Measurements from ENCODE around the gene APLF.
"Not testable (repeated sequence)": the region's sequence is repeated elsewhere in the genome, so short reads cannot be mapped to it uniquely, and the experiment has no call there.

Gene APLF

GRCh38 chr2:68536000-68536399 lies 68.6 kb downstream of the APLF start:
- peak; percentile 82 for DNase-seq

GRCh38 chr2:68537011-68537410 lies 69.6 kb downstream of the APLF start:
- DNase-seq: peak; percentile 11

GRCh38 chr2:68537809-68538208 lies 70.4 kb downstream of the APLF start:
- DNase-seq: peak; percentile 44

- no peak for DNase-seq
Measured at GRCh38 chr2:68544811-68545210, 77.4 kb downstream of the APLF start.

- DNase-seq: no peak
Measured at GRCh38 chr2:68548396-68548795, 81.0 kb downstream of the APLF start.

GRCh38 chr2:68553098-68553497 lies 85.7 kb downstream of the APLF start:
- no peak for DNase-seq

- not testable (repeated sequence) for DNase-seq
Measured at GRCh38 chr2:68555425-68556206, 88.2 kb downstream of the APLF start.

GRCh38 chr2:68556381-68556780 lies 89.0 kb downstream of the APLF start:
- DNase-seq: no peak

- no peak for DNase-seq
Measured at GRCh38 chr2:68558576-68558975, 91.2 kb downstream of the APLF start.

GRCh38 chr2:68559692-68560091 lies 92.3 kb downstream of the APLF start:
- DNase-seq: no peak

- no peak for DNase-seq
Measured at GRCh38 chr2:68560545-68560944, 93.2 kb downstream of the APLF start.

- no peak for DNase-seq
Measured at GRCh38 chr2:68561372-68561771, 94.0 kb downstream of the APLF start.

- no peak for DNase-seq
Measured at GRCh38 chr2:68562934-68563333, 95.5 kb downstream of the APLF start.

- peak; percentile 74 for DNase-seq
Measured at GRCh38 chr2:68564426-68564825, 97.0 kb downstream of the APLF start.

- DNase-seq: no peak
Measured at GRCh38 chr2:68565273-68565672, 97.9 kb downstream of the APLF start.

GRCh38 chr2:68565858-68566257 lies 98.5 kb downstream of the APLF start:
- DNase-seq: no peak

GRCh38 chr2:68566362-68566761 lies 99.0 kb downstream of the APLF start:
- no peak for DNase-seq

GRCh38 chr2:68568116-68568515 lies 100.7 kb downstream of the APLF start:
- DNase-seq: no peak

GRCh38 chr2:68569604-68570003 lies 102.2 kb downstream of the APLF start:
- no peak for DNase-seq

- DNase-seq: not testable (repeated sequence)
Measured at GRCh38 chr2:68570434-68570833, 103.0 kb downstream of the APLF start.

- no peak for DNase-seq
Measured at GRCh38 chr2:68574202-68574791, 106.9 kb downstream of the APLF start.

GRCh38 chr2:68577183-68577582 lies 109.8 kb downstream of the APLF start:
- no peak for DNase-seq

- DNase-seq: no peak
Measured at GRCh38 chr2:68579689-68580088, 112.3 kb downstream of the APLF start.

- DNase-seq: no peak
Measured at GRCh38 chr2:68588589-68588988, 121.2 kb downstream of the APLF start.

- DNase-seq: no peak
Measured at GRCh38 chr2:68589963-68590362, 122.6 kb downstream of the APLF start.

Data from hematopoietic multipotent progenitor cell treated with erythropoietin and hydrocortisone succinate and interleukin-3 and kit ligand, for 4 days (in vitro differentiated cells).